DMS153 treated with DMSO at 0.1 percent for 48 hours (cell line): ENCODE measurements around the gene NATD1.

Experiments used
- DNase-seq: peaks from one replicate; lab custom pipeline; 2025; ENCODE audit not compliant: unreplicated experiment; lab: John Stamatoyannopoulos, UW

The NATD1 gene

GRCh38 chr17:21275579-21276263, 22.5 kb upstream of the NATD1 start:
- DNase-seq: peak; percentile 29

GRCh38 chr17:21275047-21275578, 21.9 kb upstream of the NATD1 start:
- DNase-seq: no peak

GRCh38 chr17:21272881-21273792, 19.9 kb upstream of the NATD1 start:
- no peak for DNase-seq

GRCh38 chr17:21272250-21272649, 19.0 kb upstream of the NATD1 start:
- DNase-seq: no peak

GRCh38 chr17:21271454-21272183, 18.4 kb upstream of the NATD1 start:
- DNase-seq: no peak

- DNase-seq: no peak
These were observed 16.2 kb upstream of the NATD1 start for GRCh38 chr17:21269394-21269793.

GRCh38 chr17:21268596-21269188, 15.5 kb upstream of the NATD1 start:
- DNase-seq: no peak

- no peak for DNase-seq
These were observed 10.2 kb upstream of the NATD1 start for GRCh38 chr17:21263376-21263775.

- no peak for DNase-seq
These were observed 9.2 kb upstream of the NATD1 start for GRCh38 chr17:21262259-21262993.

- DNase-seq: no peak
These were observed 5.4 kb upstream of the NATD1 start for GRCh38 chr17:21258593-21258992.

GRCh38 chr17:21253646-21254441, 634 bp upstream of the NATD1 start:
- DNase-seq: no peak

GRCh38 chr17:21252289-21252795, 868 bp downstream of the NATD1 start:
- DNase-seq: no peak

GRCh38 chr17:21251337-21252010, 1.7 kb downstream of the NATD1 start:
- no peak for DNase-seq

GRCh38 chr17:21250854-21251253, 2.4 kb downstream of the NATD1 start:
- no peak for DNase-seq

GRCh38 chr17:21249920-21250703, 3.1 kb downstream of the NATD1 start:
- no peak for DNase-seq

- DNase-seq: no peak
These were observed 4.0 kb downstream of the NATD1 start for GRCh38 chr17:21249086-21249795.

GRCh38 chr17:21248500-21248899, 4.7 kb downstream of the NATD1 start:
- no peak for DNase-seq
